Panc1 (cell line): ENCODE results near the gene LSM2. TPM values are rescaled to one million over a fixed set of nuclear protein-coding genes. Genes with fewer than 3 reads are reported as not detected.

Source experiments
- ATAC-seq: fragments of 200-7000 bp; cut with Tn5 transposase; 2 replicates; pipeline ENCODE4 v1.9.1; 2020; ENCODE audit warnings: mild to moderate bottlenecking, moderate library complexity
- BruUV-seq: library from RNA; stranded (reverse); fragments of 400-500 nt; replicated peaks from 2 replicates; lab custom pipeline; 2021; lab: Mats Ljungman, UMichigan
- CTCF ChIA-PET: fragments of 300-600 bp; sonication (Branson Sonifier 250); formaldehyde crosslinking; loops from one replicate; lab custom pipeline; 2022; ENCODE audit warnings: antibody characterized with exemption; lab: Charles Lee
- POLR2A ChIA-PET: fragments of 300-600 bp; sonication (Branson Sonifier 250); formaldehyde crosslinking; loops from one replicate; lab custom pipeline; 2022; ENCODE audit warnings: antibody characterized with exemption; lab: Charles Lee
- DNase-seq: peaks from one replicate; pipeline ENCODE4 v3.0.0-alpha.2; 2010; ENCODE audit warnings: low read depth, low spot score
- H3K27ac ChIP-seq: 2 replicates; pipeline ENCODE4 v1.5.1; 2011; ENCODE audit warnings: mild to moderate bottlenecking, low read length, inconsistent platforms
- H3K27me3 ChIP-seq: fragments of 200-500 bp; sonication (Bioruptor generic); 2 replicates; pipeline ENCODE4 v1.6.0; 2014; ENCODE audit warnings: low read length, inconsistent platforms; ENCODE audit not compliant: control insufficient read depth, insufficient read depth
- H3K36me3 ChIP-seq: fragments of 200-500 bp; sonication (Bioruptor generic); 2 replicates; pipeline ENCODE4 v1.5.1; 2014; ENCODE audit warnings: inconsistent platforms, mild to moderate bottlenecking, low read length, moderate library complexity; ENCODE audit not compliant: control insufficient read depth, insufficient read depth
- H3K4me1 ChIP-seq: 2 replicates; pipeline ENCODE4 v1.5.1; 2011; ENCODE audit warnings: inconsistent platforms, mild to moderate bottlenecking, low read length, moderate library complexity; ENCODE audit not compliant: control insufficient read depth, insufficient read depth
- H3K4me3 ChIP-seq, 2 experiments: 2 replicates each; pipeline ENCODE4 v1.5.1; 2011 to 2012; ENCODE audit warnings: low read depth in 2 of 2, low read length in 2 of 2, mild to moderate bottlenecking in 2 of 2, inconsistent platforms in 1 of 2, moderate library complexity in 1 of 2
- H3K9me3 ChIP-seq: fragments of 200-500 bp; sonication (Bioruptor generic); 2 replicates; pipeline ENCODE4 v1.5.1; 2014; ENCODE audit warnings: low read depth, mild to moderate bottlenecking, inconsistent platforms, low read length, moderate library complexity; ENCODE audit not compliant: control insufficient read depth, insufficient read depth
- POLR2AphosphoS5 ChIP-seq: IDR thresholded peaks from 2 replicates; pipeline ENCODE4 v1.6.1; 2012; ENCODE audit warnings: mild to moderate bottlenecking, low read depth, low read length, moderate library complexity
- REST ChIP-seq, 2 experiments: IDR thresholded peaks; 2 replicates each; pipeline ENCODE4 v1.6.1; 2011 to 2012; ENCODE audit warnings: low read depth in 2 of 2, control low read depth in 1 of 2, low read length in 1 of 2, mild to moderate bottlenecking in 1 of 2, moderate library complexity in 1 of 2; ENCODE audit not compliant: insufficient read depth in 1 of 2
- SIN3A ChIP-seq: IDR thresholded peaks from 2 replicates; pipeline ENCODE4 v1.6.1; 2012; ENCODE audit warnings: low read depth, mild to moderate bottlenecking, low read length, moderate library complexity, borderline replicate concordance; ENCODE audit not compliant: insufficient read depth
- TCF7L2 ChIP-seq: IDR thresholded peaks from 2 replicates; pipeline ENCODE4 v1.6.1; 2011; ENCODE audit warnings: mild to moderate bottlenecking, low read depth, low read length, inconsistent platforms
- in situ Hi-C: cut with HindIII; loops from 2 replicates; pipeline ENCODE4 v1.10.0; 2016; ENCODE audit warnings: low sequenced_read_pairs, low pct_unique_long_range_greater_than_20kb
- intact Hi-C: fragments of 100-400 bp; cut with micrococcal nuclease; formaldehyde crosslinking; loops from one replicate; pipeline ENCODE4 v1.10.0; 2022; ENCODE audit not compliant: unreplicated experiment
- total RNA-seq: library from RNA; stranded (reverse); gene quantifications from one replicate; pipeline ENCODE4 v1.2.1, GENCODE V29; 2021; ENCODE audit not compliant: unreplicated experiment
- TF ChIP-seq, protein P1 (sequence below): fragments of 450-650 bp; IDR thresholded peaks from 2 replicates; pipeline ENCODE4 v1.5.1; 2017; ENCODE audit warnings: mild to moderate bottlenecking

Gene LSM2
- total RNA-seq, 1 experiment from 2014 or later = 89.7 TPM

GRCh38 chr6:31768363-31769257 is 38.2 kb downstream of the LSM2 start:
- intact Hi-C loops = no loop called here
- Histone ChIP-seq H3K36me3 (no peaks in the 10 kb centered on the region), H3K9me3 (no peaks in the 10 kb centered on the region), H3K27me3 (no peaks in the 10 kb centered on the region), H3K4me3 (no peak overlapping the region), H3K27ac (no peak overlapping the region), H3K4me1 (no peaks in the 10 kb centered on the region)
- ChIA-PET POLR2A (no interaction called here), CTCF (interaction anchor here (0.7 to 1.4 kb wide), 2 partner anchors 13 to 222 kb away, joined by 3 to 4 read pairs; partner anchors contain the start of gene ATP6V1G2)
- ATAC-seq (no peak), DNase-seq (no peak)
- TF ChIP-seq, protein P1, sequence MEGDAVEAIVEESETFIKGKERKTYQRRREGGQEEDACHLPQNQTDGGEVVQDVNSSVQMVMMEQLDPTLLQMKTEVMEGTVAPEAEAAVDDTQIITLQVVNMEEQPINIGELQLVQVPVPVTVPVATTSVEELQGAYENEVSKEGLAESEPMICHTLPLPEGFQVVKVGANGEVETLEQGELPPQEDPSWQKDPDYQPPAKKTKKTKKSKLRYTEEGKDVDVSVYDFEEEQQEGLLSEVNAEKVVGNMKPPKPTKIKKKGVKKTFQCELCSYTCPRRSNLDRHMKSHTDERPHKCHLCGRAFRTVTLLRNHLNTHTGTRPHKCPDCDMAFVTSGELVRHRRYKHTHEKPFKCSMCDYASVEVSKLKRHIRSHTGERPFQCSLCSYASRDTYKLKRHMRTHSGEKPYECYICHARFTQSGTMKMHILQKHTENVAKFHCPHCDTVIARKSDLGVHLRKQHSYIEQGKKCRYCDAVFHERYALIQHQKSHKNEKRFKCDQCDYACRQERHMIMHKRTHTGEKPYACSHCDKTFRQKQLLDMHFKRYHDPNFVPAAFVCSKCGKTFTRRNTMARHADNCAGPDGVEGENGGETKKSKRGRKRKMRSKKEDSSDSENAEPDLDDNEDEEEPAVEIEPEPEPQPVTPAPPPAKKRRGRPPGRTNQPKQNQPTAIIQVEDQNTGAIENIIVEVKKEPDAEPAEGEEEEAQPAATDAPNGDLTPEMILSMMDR = no peak
- TF ChIP-seq POLR2AphosphoS5 (no peak), REST (IDR thresholded peaks at IDR 0.05; ENCODE audit: insufficient read depth in 1 of 2, low read depth in 2 of 2, low read length in 1 of 2) (no peak), SIN3A (no peak), TCF7L2 (no peak)
- in situ Hi-C loops = no loop called here
- BruUV-seq = no TSS peak

- in situ Hi-C loops = no loop called here
- H3K27ac ChIP-seq = no peak overlapping the region
- no TSS peak for BruUV-seq
- TF ChIP-seq REST (IDR thresholded peaks at IDR 0.05; ENCODE audit: insufficient read depth in 1 of 2, low read depth in 2 of 2, low read length in 1 of 2) (no peak), SIN3A (no peak), TCF7L2 (no peak), POLR2AphosphoS5 (no peak)
- TF ChIP-seq, protein P1 = no peak
- ATAC-seq = no peak
- H3K4me3 ChIP-seq = no peak overlapping the region
- H3K4me1 ChIP-seq = no peaks in the 10 kb centered on the region
- H3K36me3 ChIP-seq = no peaks in the 10 kb centered on the region
- CTCF ChIA-PET = no interaction called here
- H3K27me3 ChIP-seq = no peaks in the 10 kb centered on the region
- no peaks in the 10 kb centered on the region for H3K9me3 ChIP-seq
- no peak for DNase-seq
- POLR2A ChIA-PET = no interaction called here
- intact Hi-C loops = no loop called here
These were observed 39.6 kb downstream of the LSM2 start for GRCh38 chr6:31767096-31767645.
